ENCODE measurements around the gene RAI1. TPM values are rescaled to one million over a fixed set of nuclear protein-coding genes. Genes with fewer than 3 reads are reported as not detected.

Gene RAI1
- total and polyA plus RNA-seq, 5 experiments from 2014 or later = 1.5 to 35.2 (median 4.0) TPM

- no peaks in the 10 kb centered on the region for H3K9me3 Mint-ChIP-seq
- POLR2A ChIA-PET = interaction anchor here (0.7 to 11.8 kb wide), 3 partner anchors 10 to 25 kb away, joined by 5 to 166 read pairs (median 19); partner anchors contain the start of gene SREBF1
- DNase-seq (peak in 1 of 10 donors; percentile 22), ATAC-seq (no peak)
- H3K27me3 Mint-ChIP-seq = no peaks in the 10 kb centered on the region
- H3K4me1 Mint-ChIP-seq = peaks cover 54 to 94% (median 91%) of the 10 kb centered on the region in 4 donors
- peaks cover 0 to 19% (median 0%) of the 10 kb centered on the region in 3 donors for H3K36me3 Mint-ChIP-seq
- H3K27ac Mint-ChIP-seq = peak overlapping the region; percentile 73 to 98 (median 94)
- peak overlapping the region; percentile 67 to 88 (median 82) for H3K4me3 Mint-ChIP-seq
Measured at GRCh38 chr17:17824783-17825614, 143.7 kb downstream of the RAI1 start.

GRCh38 chr17:17826342-17826713 is 145.1 kb downstream of the RAI1 start:
- no peaks in the 10 kb centered on the region for H3K9me3 Mint-ChIP-seq
- POLR2A ChIA-PET = interaction anchor here (0.7 to 11.8 kb wide), 4 partner anchors 9 to 29 kb away, joined by 3 to 166 read pairs (median 12); partner anchors contain the start of gene SREBF1
- H3K4me1 Mint-ChIP-seq = peaks cover 50 to 94% (median 89%) of the 10 kb centered on the region in 4 donors
- peak in 1 of 10 donors; percentile 45 for DNase-seq
- ATAC-seq = peak; percentile 17 to 20
- H3K4me3 Mint-ChIP-seq = peak overlapping the region; percentile 52 to 85 (median 73)
- no peaks in the 10 kb centered on the region for H3K27me3 Mint-ChIP-seq
- H3K27ac Mint-ChIP-seq = peak overlapping the region; percentile 81 to 96 (median 91)
- H3K36me3 Mint-ChIP-seq = peaks cover 0 to 22% (median 0%) of the 10 kb centered on the region in 3 donors

GRCh38 chr17:17826942-17827785 is 145.9 kb downstream of the RAI1 start:
- Mint-ChIP-seq H3K27ac (peak overlapping the region; percentile 81 to 96 (median 91)), H3K9me3 (no peaks in the 10 kb centered on the region), H3K4me1 (peaks cover 47 to 94% (median 89%) of the 10 kb centered on the region in 4 donors), H3K27me3 (no peaks in the 10 kb centered on the region), H3K36me3 (peaks cover 0 to 29% (median 0%) of the 10 kb centered on the region in 3 donors), H3K4me3 (peak overlapping the region; percentile 61 to 85 (median 73))
- no peak for DNase-seq
- POLR2A ChIA-PET = interaction anchor here (0.8 to 11.8 kb wide), 4 partner anchors 8 to 23 kb away, joined by 3 to 166 read pairs (median 12); partner anchors contain the start of gene SREBF1
- no peak for ATAC-seq

DNA sequence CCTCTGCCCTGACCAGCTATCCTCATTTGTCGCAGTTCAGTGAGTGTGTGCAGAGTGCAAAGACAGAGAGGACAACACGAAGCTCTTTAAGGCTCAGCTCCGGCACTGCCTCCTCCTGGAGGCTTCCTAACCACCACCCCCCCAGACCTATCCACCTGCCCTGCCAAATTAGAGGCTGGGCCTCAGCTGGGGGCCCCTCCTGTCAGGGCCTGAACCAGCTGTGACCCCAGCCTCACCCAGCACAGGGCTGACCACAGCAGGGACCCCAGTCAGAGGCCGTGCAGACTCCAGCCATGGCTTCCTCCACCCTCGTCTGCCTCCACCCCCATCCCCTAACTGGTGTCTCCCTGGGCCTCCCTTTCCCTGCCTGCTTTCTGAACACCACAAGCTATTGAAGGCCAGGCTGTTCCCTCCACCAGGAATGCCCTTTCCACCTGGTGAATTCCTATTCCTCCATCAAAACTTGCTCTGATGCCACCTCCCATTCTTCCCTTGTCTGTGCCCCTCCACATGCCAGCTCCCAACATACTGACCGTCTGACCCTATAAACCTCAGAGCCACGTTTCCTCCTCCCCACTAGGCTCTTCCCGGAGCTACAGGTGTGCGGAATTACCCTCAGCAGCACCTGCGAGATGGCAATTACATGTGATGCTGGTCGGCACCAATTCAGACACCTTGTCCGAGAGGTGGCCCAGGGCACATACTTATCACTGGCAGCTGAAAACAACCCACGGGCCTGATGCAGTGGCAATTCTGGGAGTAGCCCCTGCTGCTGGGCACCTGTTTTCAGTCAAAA is 146.8 kb downstream of the RAI1 start:
- ATAC-seq (no peak), DNase-seq (no peak)
- H3K4me3 Mint-ChIP-seq = peak overlapping the region in 6 of 10 donors; percentile 10 to 75 (median 57)
- peaks cover 0 to 32% (median 0%) of the 10 kb centered on the region in 3 donors for H3K36me3 Mint-ChIP-seq
- no peaks in the 10 kb centered on the region for H3K27me3 Mint-ChIP-seq
- H3K27ac Mint-ChIP-seq = peak overlapping the region; percentile 63 to 91 (median 83)
- H3K4me1 Mint-ChIP-seq = peaks cover 43 to 93% (median 85%) of the 10 kb centered on the region in 4 donors
- H3K9me3 Mint-ChIP-seq = no peaks in the 10 kb centered on the region
- POLR2A ChIA-PET = interaction anchor here (0.7 to 11.8 kb wide), 5 partner anchors 7 to 22 kb away, joined by 3 to 166 read pairs (median 4); partner anchors contain the start of gene SREBF1

- Mint-ChIP-seq H3K27ac (peak overlapping the region in 6 of 10 donors; percentile 25 to 89 (median 71)), H3K9me3 (no peaks in the 10 kb centered on the region), H3K4me3 (peak overlapping the region in 1 of 10 donors; percentile 5), H3K36me3 (peaks cover 0 to 44% (median 0%) of the 10 kb centered on the region in 3 donors), H3K27me3 (no peaks in the 10 kb centered on the region), H3K4me1 (peaks cover 45 to 96% (median 85%) of the 10 kb centered on the region in 4 donors)
- POLR2A ChIA-PET = interaction anchor here (1.1 kb wide), 1 partner anchor 19 kb away, joined by 8 read pairs; no protein-coding TSS in a partner anchor
- ATAC-seq (no peak), DNase-seq (no peak)
Measured at GRCh38 chr17:17830269-17830567, 149.0 kb downstream of the RAI1 start.

GRCh38 chr17:17830740-17831207 is 149.5 kb downstream of the RAI1 start:
- peak overlapping the region in 4 of 10 donors; percentile 7 to 90 (median 52) for H3K27ac Mint-ChIP-seq
- H3K36me3 Mint-ChIP-seq = peaks cover 0 to 44% (median under 1%) of the 10 kb centered on the region in 3 donors
- H3K4me3 Mint-ChIP-seq = peak overlapping the region in 6 of 10 donors; percentile 2 to 60 (median 54)
- no peaks in the 10 kb centered on the region for H3K9me3 Mint-ChIP-seq
- peaks cover 47 to 97% (median 86%) of the 10 kb centered on the region in 4 donors for H3K4me1 Mint-ChIP-seq
- POLR2A ChIA-PET = interaction anchor here (1.1 to 8.9 kb wide), 3 partner anchors 7 to 19 kb away, joined by 3 to 166 read pairs (median 8); no protein-coding TSS in a partner anchor
- no peaks in the 10 kb centered on the region for H3K27me3 Mint-ChIP-seq
- ATAC-seq = no peak
- no peak for DNase-seq

DNA sequence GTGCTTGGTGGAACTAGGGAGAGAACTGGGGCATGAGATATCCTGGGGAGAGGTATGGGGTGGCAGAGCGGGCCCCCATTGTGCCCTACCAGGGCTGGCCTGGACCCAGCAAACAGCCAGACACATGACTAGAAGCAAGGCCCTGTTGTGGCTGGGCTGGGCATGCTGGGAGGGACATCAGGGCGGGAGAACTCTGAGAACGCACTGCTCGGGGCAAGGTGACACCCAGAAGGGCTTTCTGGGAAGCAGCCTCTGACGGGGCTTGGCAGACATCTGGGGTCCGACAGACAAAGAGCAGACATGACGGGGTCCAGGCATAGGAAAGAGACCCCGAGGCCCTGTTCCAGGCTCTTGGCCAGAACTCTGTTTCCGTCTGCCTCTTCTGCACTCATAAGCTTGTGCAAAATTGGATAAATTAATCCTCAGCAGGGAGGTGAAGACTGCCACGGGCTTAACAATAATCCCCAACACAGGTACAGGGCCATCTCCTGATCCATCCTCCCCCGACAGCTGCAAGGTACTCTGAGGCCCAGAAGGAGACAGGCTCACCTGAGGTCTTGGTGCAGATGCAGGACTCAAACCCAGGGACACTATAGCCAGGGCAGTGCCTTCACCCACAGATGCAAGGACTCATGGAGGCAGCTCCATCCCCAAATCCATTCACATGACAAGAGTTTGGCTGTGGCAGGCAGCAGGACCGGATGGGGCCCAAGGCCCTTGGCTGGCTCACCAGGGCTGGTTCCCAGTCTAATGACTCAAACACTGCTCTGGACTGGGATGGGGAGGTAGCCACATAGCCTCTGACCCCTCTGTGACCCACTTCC is 150.2 kb downstream of the RAI1 start:
- ATAC-seq (no peak), DNase-seq (no peak)
- peaks cover 44 to 94% (median 83%) of the 10 kb centered on the region in 4 donors for H3K4me1 Mint-ChIP-seq
- peak overlapping the region in 8 of 10 donors; percentile 7 to 90 (median 67) for H3K27ac Mint-ChIP-seq
- no peaks in the 10 kb centered on the region for H3K27me3 Mint-ChIP-seq
- POLR2A ChIA-PET = interaction anchor here (1.1 to 8.9 kb wide), 4 partner anchors 8 to 50 kb away, joined by 3 to 166 read pairs (median 6); no protein-coding TSS in a partner anchor
- H3K9me3 Mint-ChIP-seq = no peaks in the 10 kb centered on the region
- peaks cover 0 to 41% (median 4%) of the 10 kb centered on the region in 3 donors for H3K36me3 Mint-ChIP-seq
- peak overlapping the region in 7 of 10 donors; percentile 2 to 60 (median 52) for H3K4me3 Mint-ChIP-seq

DNA sequence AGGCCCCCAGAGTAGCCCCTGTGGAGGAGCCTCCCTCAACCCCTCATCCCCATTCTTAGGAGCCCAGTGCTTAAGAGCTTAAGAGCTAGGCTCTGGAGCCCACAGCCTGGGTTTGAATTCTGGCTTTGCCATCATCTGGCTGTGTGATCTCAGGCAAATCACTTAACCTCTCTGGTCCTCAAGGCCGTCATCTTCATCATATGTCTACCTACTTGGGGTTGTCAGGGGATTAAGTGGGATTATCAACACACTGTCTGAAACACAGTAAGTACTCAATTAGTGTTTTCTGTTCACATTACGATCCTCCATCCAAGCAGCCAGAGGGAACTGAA is 150.7 kb downstream of the RAI1 start:
- no peak for DNase-seq
- Mint-ChIP-seq H3K36me3 (peaks cover 0 to 40% (median 4%) of the 10 kb centered on the region in 3 donors), H3K4me1 (peaks cover 39 to 90% (median 79%) of the 10 kb centered on the region in 4 donors), H3K4me3 (peak overlapping the region in 7 of 10 donors; percentile 34 to 68 (median 60)), H3K9me3 (no peaks in the 10 kb centered on the region), H3K27ac (peak overlapping the region; percentile 52 to 81 (median 63)), H3K27me3 (no peaks in the 10 kb centered on the region)
- no peak for ATAC-seq
- POLR2A ChIA-PET = interaction anchor here (0.6 to 8.9 kb wide), 4 partner anchors 8 to 108 kb away, joined by 3 to 166 read pairs (median 4); no protein-coding TSS in a partner anchor

DNA sequence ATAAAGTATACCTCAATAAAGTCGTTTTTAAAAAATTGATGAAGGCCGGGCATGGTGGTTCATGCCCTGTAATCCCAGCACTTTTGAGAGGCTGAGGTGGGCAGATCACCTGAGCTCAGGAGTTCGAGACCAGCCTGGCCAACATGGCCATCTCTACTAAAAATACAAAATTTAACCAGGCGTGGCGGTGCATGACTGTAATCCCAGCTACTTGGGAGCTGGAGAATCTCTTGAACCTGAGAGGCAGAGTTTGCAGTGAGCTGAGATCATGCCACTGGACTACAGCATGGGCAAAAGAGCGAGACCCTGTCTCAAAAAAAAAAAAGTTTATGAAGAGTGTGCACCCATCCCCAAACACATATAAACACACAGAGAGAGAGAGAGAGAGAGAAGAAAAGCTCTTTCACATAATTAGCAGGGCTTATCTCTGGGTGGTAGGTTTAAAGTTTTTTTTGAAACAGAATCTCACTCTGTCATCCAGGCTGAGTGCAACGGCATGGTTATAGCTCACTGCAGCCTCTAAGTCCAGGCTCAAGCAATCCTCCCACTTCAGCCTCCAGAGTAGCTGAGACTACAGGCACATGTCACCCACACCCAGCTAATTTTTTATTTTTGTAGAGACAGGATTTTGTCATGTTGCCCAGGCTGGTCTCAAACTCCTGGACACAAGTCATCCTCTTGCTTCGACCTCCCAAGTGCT is 152.6 kb downstream of the RAI1 start:
- H3K27me3 Mint-ChIP-seq = no peaks in the 10 kb centered on the region
- peak overlapping the region; percentile 87 to 96 (median 90) for H3K4me3 Mint-ChIP-seq
- no peaks in the 10 kb centered on the region for H3K9me3 Mint-ChIP-seq

DNA sequence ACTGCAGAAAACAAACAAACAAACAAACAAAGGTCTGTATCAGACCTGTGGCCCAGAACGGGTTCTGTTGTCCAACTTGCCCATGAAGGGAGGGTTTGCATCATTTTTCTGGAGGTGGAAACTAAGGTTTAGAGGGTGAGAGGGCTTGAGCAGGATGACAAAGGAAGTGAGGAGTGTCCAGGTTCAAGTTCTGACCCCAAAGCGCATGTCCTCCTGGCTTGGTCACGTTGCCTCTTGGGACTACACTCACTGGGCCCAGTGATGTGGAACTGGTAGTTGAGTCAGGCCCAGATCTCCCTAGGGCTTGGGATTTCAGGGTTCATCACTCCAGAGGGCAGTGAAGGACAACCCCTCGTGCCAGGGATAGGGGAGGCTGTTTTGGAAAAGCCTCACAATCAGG is 153.7 kb downstream of the RAI1 start:
- Mint-ChIP-seq H3K9me3 (no peaks in the 10 kb centered on the region), H3K36me3 (peaks cover 0 to 30% (median 4%) of the 10 kb centered on the region in 3 donors), H3K4me1 (peaks cover 36 to 90% (median 81%) of the 10 kb centered on the region in 4 donors), H3K27me3 (no peaks in the 10 kb centered on the region), H3K4me3 (peak overlapping the region; percentile 87 to 96 (median 90)), H3K27ac (peak overlapping the region; percentile 70 to 99 (median 98))
- no peak for ATAC-seq
- POLR2A ChIA-PET = interaction anchor here (1.5 to 8.9 kb wide), 5 partner anchors 10 to 43 kb away, joined by 4 to 166 read pairs (median 9); no protein-coding TSS in a partner anchor
- DNase-seq = no peak

More for the DNA sequence above, 152.6 kb downstream of the RAI1 start:
- Mint-ChIP-seq H3K36me3 (peaks cover 0 to 34% (median 4%) of the 10 kb centered on the region in 3 donors), H3K4me1 (peaks cover 42 to 90% (median 80%) of the 10 kb centered on the region in 4 donors), H3K27ac (peak overlapping the region; percentile 70 to 99 (median 98))
- no peak for ATAC-seq
- POLR2A ChIA-PET = interaction anchor here (0.6 to 8.9 kb wide), 8 partner anchors 10 to 80 kb away, joined by 3 to 166 read pairs (median 6); no protein-coding TSS in a partner anchor
- no peak for DNase-seq

All from naive thymus-derived CD8-positive, alpha-beta T cell (primary cell).